Measurements from ENCODE around the gene TPK1.

Gene TPK1

DNA sequence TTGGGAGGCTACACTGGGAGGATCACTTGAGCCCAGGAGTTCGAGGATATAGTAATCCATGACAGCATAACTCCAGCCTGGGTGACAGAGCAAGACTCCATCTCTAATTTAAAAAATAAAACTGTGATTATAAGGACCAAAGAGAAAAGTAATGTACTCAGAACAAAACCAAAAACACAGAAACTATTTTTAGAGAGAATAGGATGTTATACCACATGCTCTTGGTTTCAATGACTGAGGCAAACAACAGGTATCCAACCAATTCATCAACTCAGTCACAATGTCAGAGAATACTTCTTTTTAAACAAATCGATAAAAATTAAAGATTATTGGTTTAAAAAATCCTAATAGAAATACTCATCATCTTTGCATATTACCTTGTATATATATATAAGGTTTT, 186.7 kb downstream of the TPK1 start:
- Histone ChIP-seq H3K4me3 (ENCODE audit: low read depth, low read length) (no peak overlapping the region), H3K27ac (no peak overlapping the region), H3K36me3 (replicated peaks) (no peaks in the 10 kb centered on the region), H3K27me3 (replicated peaks) (no peaks in the 10 kb centered on the region)
- no peak for DNase-seq
- TF ChIP-seq, protein P1, sequence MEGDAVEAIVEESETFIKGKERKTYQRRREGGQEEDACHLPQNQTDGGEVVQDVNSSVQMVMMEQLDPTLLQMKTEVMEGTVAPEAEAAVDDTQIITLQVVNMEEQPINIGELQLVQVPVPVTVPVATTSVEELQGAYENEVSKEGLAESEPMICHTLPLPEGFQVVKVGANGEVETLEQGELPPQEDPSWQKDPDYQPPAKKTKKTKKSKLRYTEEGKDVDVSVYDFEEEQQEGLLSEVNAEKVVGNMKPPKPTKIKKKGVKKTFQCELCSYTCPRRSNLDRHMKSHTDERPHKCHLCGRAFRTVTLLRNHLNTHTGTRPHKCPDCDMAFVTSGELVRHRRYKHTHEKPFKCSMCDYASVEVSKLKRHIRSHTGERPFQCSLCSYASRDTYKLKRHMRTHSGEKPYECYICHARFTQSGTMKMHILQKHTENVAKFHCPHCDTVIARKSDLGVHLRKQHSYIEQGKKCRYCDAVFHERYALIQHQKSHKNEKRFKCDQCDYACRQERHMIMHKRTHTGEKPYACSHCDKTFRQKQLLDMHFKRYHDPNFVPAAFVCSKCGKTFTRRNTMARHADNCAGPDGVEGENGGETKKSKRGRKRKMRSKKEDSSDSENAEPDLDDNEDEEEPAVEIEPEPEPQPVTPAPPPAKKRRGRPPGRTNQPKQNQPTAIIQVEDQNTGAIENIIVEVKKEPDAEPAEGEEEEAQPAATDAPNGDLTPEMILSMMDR (IDR thresholded peaks at IDR 0.05; ENCODE audit: low read depth, low read length, missing control alignments), result no peak
- in situ Hi-C loops (cut with HindIII; ENCODE audit: low pct_ligation_motif_present, low sequenced_read_pairs), result no loop called here

DNA sequence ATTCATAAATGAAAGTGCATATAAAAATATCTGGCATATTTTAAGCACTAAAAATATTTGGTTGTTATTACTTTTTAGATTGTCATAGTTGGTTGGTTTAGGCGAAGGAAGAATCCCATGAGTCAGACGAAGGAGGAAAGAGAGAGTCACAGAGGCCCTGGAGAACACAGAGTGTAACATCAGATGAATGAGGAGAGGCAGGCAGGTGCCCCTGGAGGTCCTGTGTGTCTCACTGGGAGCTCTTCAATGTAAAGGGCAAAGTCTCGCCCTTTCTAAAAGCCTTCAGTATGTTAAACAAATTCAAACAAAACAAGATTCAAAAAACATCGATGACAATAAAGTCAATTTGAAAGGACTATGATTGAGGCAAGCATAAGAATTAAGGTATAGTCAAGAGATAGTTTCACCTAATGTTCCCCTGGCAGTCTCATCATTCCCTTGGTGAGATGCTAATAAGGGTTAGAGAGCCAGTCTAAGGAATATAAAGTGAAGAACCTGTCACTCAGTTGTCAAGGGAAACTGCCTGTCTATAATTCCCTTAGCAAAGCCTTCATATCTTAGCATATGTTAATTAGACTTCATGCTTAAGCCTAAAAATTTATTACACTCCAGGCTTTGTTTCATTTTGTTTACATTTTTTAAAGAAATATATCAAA, 194.3 kb downstream of the TPK1 start:
- in situ Hi-C loops (cut with HindIII; ENCODE audit: low pct_ligation_motif_present, low sequenced_read_pairs), result no loop called here
- no peak for DNase-seq
- Histone ChIP-seq H3K36me3 (replicated peaks) (no peaks in the 10 kb centered on the region), H3K27ac (no peak overlapping the region), H3K4me3 (ENCODE audit: low read depth, low read length) (no peak overlapping the region), H3K27me3 (replicated peaks) (no peaks in the 10 kb centered on the region)
- TF ChIP-seq, protein P1 (IDR thresholded peaks at IDR 0.05; ENCODE audit: low read depth, low read length, missing control alignments), result no peak

DNA sequence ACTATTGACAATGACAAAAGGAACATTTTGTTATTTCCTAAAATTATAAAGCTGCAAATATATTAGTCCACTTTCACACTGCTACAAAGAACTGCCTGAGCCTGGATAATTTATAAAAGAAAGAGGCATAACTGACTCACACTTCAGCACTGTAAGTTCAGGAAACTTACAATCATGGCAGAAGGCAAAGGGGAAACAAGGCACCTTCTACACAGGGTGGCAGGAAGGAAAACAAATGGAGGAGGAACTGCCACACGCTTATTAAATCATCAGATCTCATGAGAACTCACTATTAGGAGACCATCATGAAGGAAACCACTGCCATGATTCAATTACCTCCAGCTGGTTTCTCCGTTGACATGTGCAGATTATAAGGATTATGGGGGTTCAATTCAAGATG, 203.1 kb downstream of the TPK1 start:
- no peak for DNase-seq
- Histone ChIP-seq H3K27me3 (replicated peaks) (no peaks in the 10 kb centered on the region), H3K36me3 (replicated peaks) (no peaks in the 10 kb centered on the region), H3K4me3 (ENCODE audit: low read depth, low read length) (no peak overlapping the region), H3K27ac (no peak overlapping the region)
- in situ Hi-C loops (cut with HindIII; ENCODE audit: low pct_ligation_motif_present, low sequenced_read_pairs), result no loop called here
- TF ChIP-seq, protein P1 (IDR thresholded peaks at IDR 0.05; ENCODE audit: low read depth, low read length, missing control alignments), result no peak

DNA sequence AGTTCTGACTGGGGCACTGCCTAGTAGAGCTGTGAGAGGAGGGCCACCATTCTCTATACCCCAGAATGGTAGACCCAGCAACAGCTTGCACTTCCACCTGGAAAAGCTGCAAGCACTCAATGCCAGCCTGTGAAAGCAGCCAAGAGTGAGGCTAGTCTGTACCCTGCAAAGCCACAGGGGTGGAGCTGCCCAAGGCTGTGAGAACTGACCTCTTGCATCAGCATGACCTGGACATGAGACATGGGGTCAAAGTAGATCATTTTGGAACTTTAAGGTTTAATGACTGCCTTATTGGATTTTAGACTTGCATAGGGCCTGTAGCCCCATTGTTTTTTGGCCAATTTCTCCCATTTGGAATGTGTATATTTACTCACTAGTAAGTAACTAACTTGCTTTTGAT, 206.3 kb downstream of the TPK1 start:
- Histone ChIP-seq H3K27ac (no peak overlapping the region), H3K36me3 (replicated peaks) (no peaks in the 10 kb centered on the region), H3K4me3 (ENCODE audit: low read depth, low read length) (no peak overlapping the region), H3K27me3 (replicated peaks) (no peaks in the 10 kb centered on the region)
- in situ Hi-C loops (cut with HindIII; ENCODE audit: low pct_ligation_motif_present, low sequenced_read_pairs), result no loop called here
- DNase-seq, result no peak
- TF ChIP-seq, protein P1 (IDR thresholded peaks at IDR 0.05; ENCODE audit: low read depth, low read length, missing control alignments), result no peak

DNA sequence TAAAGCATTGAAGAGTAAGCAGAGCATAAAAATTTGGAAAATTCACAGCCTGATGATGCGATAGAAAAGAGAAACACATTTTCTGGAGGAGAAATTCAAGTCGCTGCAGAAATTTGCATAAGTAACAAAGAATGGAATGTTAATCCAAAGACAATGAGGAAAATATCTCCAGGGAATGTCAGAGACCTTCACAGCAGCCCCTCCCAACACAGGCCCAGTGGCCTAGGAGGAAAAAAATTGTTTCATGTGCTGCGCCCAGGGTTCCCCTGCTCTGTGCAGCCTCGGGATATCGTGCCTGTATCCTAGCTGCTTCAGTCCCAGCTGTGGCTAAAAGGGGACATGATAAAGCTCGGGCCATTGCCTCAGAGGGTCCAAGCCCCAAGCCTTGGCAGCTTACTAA, 206.8 kb downstream of the TPK1 start:
- Histone ChIP-seq H3K27me3 (replicated peaks) (no peaks in the 10 kb centered on the region), H3K4me3 (ENCODE audit: low read depth, low read length) (no peak overlapping the region), H3K36me3 (replicated peaks) (no peaks in the 10 kb centered on the region), H3K27ac (no peak overlapping the region)
- no peak for DNase-seq
- TF ChIP-seq, protein P1 (IDR thresholded peaks at IDR 0.05; ENCODE audit: low read depth, low read length, missing control alignments), result no peak
- in situ Hi-C loops (cut with HindIII; ENCODE audit: low pct_ligation_motif_present, low sequenced_read_pairs), result no loop called here

DNA sequence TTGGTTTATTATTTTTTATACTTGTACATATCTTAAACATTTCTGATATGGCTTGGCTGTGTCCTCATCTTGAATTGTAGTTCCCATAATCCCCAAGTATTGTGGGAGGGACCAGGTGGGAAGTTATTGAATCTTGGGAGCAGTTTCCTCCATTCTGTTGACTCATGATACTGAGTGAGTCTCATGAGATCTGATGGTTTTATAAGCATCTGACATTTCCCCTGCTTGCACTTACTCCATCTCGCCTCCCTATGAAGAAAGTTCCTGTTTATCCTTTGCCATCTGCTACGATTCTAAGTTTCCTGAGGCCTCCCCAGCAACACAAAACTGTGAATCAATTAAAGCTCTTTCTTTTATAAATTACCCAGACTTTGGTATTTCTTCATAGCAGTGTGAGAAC, 207.7 kb downstream of the TPK1 start:
- in situ Hi-C loops (cut with HindIII; ENCODE audit: low pct_ligation_motif_present, low sequenced_read_pairs), result no loop called here
- no peak overlapping the region for H3K27ac ChIP-seq
- H3K4me3 ChIP-seq (ENCODE audit: low read depth, low read length), result no peak overlapping the region
- no peak for DNase-seq
- H3K27me3 ChIP-seq (replicated peaks), result no peaks in the 10 kb centered on the region
- H3K36me3 ChIP-seq (replicated peaks), result no peaks in the 10 kb centered on the region
- TF ChIP-seq, protein P1 (IDR thresholded peaks at IDR 0.05; ENCODE audit: low read depth, low read length, missing control alignments), result no peak
